Measurements from ENCODE around the gene MPDZ. TPM values are rescaled to one million over a fixed set of nuclear protein-coding genes. Genes with fewer than 3 reads are reported as not detected.

The MPDZ gene
- total RNA-seq, 1 donor from 2014 or later = 14.0 TPM

DNA sequence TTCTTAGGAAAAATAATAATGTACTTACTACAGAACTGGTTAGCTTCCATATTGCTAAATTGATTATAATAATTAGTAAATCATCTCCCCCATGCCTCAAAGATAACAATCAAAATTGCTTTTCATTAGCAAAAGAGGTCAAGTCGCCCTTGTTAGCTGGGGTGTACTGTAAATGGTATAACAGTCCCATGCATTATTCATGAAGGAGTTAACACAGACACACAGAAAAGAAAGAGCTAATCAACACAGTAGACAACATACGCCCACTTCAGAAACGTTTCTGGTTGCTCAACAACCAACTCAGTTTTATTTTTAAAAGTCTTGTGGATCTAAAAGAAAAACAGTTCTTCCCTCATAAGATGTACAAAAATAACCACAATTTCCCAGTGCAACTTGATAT is 100.2 kb downstream of the MPDZ start:
- TF ChIP-seq, protein P1, sequence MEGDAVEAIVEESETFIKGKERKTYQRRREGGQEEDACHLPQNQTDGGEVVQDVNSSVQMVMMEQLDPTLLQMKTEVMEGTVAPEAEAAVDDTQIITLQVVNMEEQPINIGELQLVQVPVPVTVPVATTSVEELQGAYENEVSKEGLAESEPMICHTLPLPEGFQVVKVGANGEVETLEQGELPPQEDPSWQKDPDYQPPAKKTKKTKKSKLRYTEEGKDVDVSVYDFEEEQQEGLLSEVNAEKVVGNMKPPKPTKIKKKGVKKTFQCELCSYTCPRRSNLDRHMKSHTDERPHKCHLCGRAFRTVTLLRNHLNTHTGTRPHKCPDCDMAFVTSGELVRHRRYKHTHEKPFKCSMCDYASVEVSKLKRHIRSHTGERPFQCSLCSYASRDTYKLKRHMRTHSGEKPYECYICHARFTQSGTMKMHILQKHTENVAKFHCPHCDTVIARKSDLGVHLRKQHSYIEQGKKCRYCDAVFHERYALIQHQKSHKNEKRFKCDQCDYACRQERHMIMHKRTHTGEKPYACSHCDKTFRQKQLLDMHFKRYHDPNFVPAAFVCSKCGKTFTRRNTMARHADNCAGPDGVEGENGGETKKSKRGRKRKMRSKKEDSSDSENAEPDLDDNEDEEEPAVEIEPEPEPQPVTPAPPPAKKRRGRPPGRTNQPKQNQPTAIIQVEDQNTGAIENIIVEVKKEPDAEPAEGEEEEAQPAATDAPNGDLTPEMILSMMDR (IDR thresholded peaks at IDR 0.05; ENCODE audit: insufficient read depth, low read length, severe bottlenecking) = no peak
- peaks cover 1% of the 10 kb centered on the region for H3K36me3 ChIP-seq (ENCODE audit: control insufficient read depth, insufficient read depth, low read length)
- no peak for FAIRE-seq
- H3K4me3 ChIP-seq (ENCODE audit: low read depth, low read length) = no peak overlapping the region
- no peak for DNase-seq (ENCODE audit: low read depth)
- H3K27me3 ChIP-seq (ENCODE audit: control insufficient read depth, insufficient read depth, low read length) = no peaks in the 10 kb centered on the region

DNA sequence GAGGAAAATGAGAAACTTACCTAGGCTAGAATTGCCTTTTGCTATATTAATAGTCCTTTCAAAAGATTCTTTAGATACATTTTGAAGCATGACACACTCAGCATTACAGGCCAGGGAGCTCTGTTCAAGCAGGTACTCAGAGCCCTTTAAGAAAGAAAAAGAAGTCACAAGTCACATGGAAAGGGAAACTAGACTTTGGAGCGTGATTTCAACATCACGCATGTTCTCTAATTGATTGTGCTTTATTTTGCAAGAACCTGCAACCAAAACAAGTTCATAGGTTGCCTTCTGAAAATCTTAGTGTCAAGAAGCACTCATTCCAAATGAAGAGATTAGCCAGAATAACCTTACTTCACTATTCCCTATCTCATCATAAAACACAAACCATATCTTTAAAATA is 103.8 kb downstream of the MPDZ start:
- TF ChIP-seq, protein P1 (IDR thresholded peaks at IDR 0.05; ENCODE audit: insufficient read depth, low read length, severe bottlenecking) = no peak
- Histone ChIP-seq H3K36me3 (ENCODE audit: control insufficient read depth, insufficient read depth, low read length) (peaks cover 1% of the 10 kb centered on the region), H3K27me3 (ENCODE audit: control insufficient read depth, insufficient read depth, low read length) (no peaks in the 10 kb centered on the region), H3K4me3 (ENCODE audit: low read depth, low read length) (no peak overlapping the region)
- DNase-seq (ENCODE audit: low read depth) (no peak), FAIRE-seq (no peak)

DNA sequence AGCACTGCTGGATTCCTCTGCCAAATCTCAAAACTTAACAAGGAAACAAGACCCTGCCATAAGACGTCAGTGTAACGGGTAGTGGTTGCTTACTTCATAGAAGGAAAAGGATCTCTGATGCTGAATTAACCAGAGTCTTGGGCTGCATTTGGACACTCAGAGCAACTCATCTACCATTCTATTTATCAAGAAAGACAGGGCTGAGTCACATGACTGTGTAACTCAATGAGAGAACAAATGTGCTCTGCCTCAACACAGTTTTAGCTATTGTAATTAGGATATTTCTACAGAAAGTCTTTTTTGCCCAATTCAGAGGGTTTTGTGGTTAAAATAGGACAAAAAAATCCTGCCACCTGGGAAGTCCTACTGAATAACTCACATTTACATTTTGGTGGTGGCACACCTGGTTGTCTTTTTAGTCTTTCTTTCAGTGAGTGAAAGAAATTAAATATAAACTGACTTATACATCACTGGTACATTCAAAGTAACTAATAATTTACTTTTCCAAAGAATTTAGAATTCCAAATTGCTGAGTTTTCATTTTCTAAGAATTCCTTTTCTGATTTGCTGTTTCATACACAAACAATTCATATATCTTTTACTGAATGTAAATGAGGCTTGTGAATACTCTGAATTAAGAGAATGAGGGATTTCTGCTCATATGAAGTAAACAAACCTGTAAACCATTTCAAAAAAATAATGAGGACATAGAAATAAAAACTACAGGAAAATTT is 104.4 kb downstream of the MPDZ start:
- peaks cover 1% of the 10 kb centered on the region for H3K36me3 ChIP-seq (ENCODE audit: control insufficient read depth, insufficient read depth, low read length)
- DNase-seq (ENCODE audit: low read depth) = no peak
- H3K4me3 ChIP-seq (ENCODE audit: low read depth, low read length) = no peak overlapping the region
- TF ChIP-seq, protein P1 (IDR thresholded peaks at IDR 0.05; ENCODE audit: insufficient read depth, low read length, severe bottlenecking) = no peak
- FAIRE-seq = no peak
- H3K27me3 ChIP-seq (ENCODE audit: control insufficient read depth, insufficient read depth, low read length) = no peaks in the 10 kb centered on the region

DNA sequence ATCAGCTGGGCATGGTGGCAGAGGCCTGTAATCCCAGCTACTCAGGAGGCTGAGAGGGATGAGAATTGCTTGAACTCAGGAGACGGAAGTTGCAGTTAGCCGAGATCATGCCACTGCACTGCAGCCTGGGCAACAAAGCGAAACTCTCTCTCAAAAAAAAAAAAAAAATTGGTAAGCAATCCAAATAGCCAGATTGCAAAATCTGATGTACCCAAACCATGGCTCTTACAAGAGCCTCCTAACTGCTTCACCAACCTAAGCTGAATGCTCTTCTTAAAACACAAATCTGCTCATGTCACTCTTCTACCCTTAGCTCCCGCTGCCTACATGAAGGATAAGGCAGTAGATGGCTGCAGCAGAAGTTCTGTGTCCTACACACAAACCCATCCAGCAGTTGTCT is 105.9 kb downstream of the MPDZ start:
- FAIRE-seq (no peak), DNase-seq (ENCODE audit: low read depth) (no peak)
- Histone ChIP-seq H3K36me3 (ENCODE audit: control insufficient read depth, insufficient read depth, low read length) (peaks cover 1% of the 10 kb centered on the region), H3K27me3 (ENCODE audit: control insufficient read depth, insufficient read depth, low read length) (no peaks in the 10 kb centered on the region), H3K4me3 (ENCODE audit: low read depth, low read length) (no peak overlapping the region)
- TF ChIP-seq, protein P1 (IDR thresholded peaks at IDR 0.05; ENCODE audit: insufficient read depth, low read length, severe bottlenecking) = no peak

DNA sequence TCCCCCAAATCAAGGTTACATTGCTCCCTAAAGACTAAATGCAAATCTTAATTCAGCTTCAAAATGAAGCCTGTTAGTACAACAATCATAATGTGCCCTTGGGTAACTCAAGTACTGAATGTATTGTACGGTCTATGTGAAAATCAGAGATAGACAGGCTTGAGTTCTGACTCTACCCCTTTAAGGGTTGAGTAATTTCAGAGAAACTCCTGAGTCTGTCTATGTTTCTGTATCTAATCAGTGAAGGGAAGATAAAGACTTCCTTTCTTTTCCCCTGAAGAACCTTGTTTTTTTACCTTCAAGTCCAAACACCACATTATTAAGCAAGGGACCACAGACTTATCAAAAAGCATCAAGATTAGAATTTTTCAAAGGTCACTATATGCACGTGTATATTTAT is 108.2 kb downstream of the MPDZ start:
- no peak for FAIRE-seq
- Histone ChIP-seq H3K4me3 (ENCODE audit: low read depth, low read length) (no peak overlapping the region), H3K36me3 (ENCODE audit: control insufficient read depth, insufficient read depth, low read length) (peaks cover 4% of the 10 kb centered on the region), H3K27me3 (ENCODE audit: control insufficient read depth, insufficient read depth, low read length) (no peaks in the 10 kb centered on the region)
- no peak for DNase-seq (ENCODE audit: low read depth)
- TF ChIP-seq, protein P1 (IDR thresholded peaks at IDR 0.05; ENCODE audit: insufficient read depth, low read length, severe bottlenecking) = no peak

- DNase-seq (ENCODE audit: low read depth) (no peak), FAIRE-seq (no peak)
- Histone ChIP-seq H3K4me3 (ENCODE audit: low read depth, low read length) (no peak overlapping the region), H3K27me3 (ENCODE audit: control insufficient read depth, insufficient read depth, low read length) (no peaks in the 10 kb centered on the region), H3K36me3 (ENCODE audit: control insufficient read depth, insufficient read depth, low read length) (peaks cover 2% of the 10 kb centered on the region)
- TF ChIP-seq, protein P1 (IDR thresholded peaks at IDR 0.05; ENCODE audit: insufficient read depth, low read length, severe bottlenecking) = no peak
Measured at GRCh38 chr9:13166996-13167395, 112.5 kb downstream of the MPDZ start.
